ENCODE measurements around the gene IL17REL.
A peak's percentile ranks its signal among the peaks of the same experiment; 100 is the strongest.

The IL17REL gene

GRCh38 chr22:49994361-49995040, 18.1 kb downstream of the IL17REL start:
- Histone ChIP-seq H4K20me1 (ENCODE audit: insufficient read depth, low read length, poor library complexity, severe bottlenecking) (no peaks in the 10 kb centered on the region), H3K36me3 (ENCODE audit: insufficient read depth, low read length) (no peaks in the 10 kb centered on the region), H3K9me3 (ENCODE audit: insufficient read depth, low read depth, low read length) (peaks cover 5% of the 10 kb centered on the region; the same call in 1 of the 2 replicates), H3F3A (ENCODE audit: low read depth) (no peaks in the 10 kb centered on the region), H3K4me2 (ENCODE audit: low read depth, low read length, poor library complexity, severe bottlenecking) (no peak overlapping the region), H3K9me2 (replicated peaks; ENCODE audit: low read depth, low read length) (no peaks in the 10 kb centered on the region), H3K9ac (ENCODE audit: low read depth, low read length, poor library complexity, severe bottlenecking) (no peak overlapping the region), H3K27me3 (ENCODE audit: insufficient read depth, low read length, poor library complexity, severe bottlenecking) (no peaks in the 10 kb centered on the region), H3K4me1 (ENCODE audit: insufficient read depth, low read length, poor library complexity, severe bottlenecking) (peaks cover 3% of the 10 kb centered on the region), H3K4me3 (ENCODE audit: low read length, poor library complexity, severe bottlenecking) (no peak overlapping the region), H3K79me2 (ENCODE audit: insufficient read depth, low read length) (no peaks in the 10 kb centered on the region), H2AFZ (ENCODE audit: low read length) (no peak overlapping the region)
- no peak for TF ChIP-seq EZH2phosphoT487 (IDR thresholded peaks at IDR 0.05; ENCODE audit: borderline replicate concordance)
- TF ChIP-seq, protein P1, sequence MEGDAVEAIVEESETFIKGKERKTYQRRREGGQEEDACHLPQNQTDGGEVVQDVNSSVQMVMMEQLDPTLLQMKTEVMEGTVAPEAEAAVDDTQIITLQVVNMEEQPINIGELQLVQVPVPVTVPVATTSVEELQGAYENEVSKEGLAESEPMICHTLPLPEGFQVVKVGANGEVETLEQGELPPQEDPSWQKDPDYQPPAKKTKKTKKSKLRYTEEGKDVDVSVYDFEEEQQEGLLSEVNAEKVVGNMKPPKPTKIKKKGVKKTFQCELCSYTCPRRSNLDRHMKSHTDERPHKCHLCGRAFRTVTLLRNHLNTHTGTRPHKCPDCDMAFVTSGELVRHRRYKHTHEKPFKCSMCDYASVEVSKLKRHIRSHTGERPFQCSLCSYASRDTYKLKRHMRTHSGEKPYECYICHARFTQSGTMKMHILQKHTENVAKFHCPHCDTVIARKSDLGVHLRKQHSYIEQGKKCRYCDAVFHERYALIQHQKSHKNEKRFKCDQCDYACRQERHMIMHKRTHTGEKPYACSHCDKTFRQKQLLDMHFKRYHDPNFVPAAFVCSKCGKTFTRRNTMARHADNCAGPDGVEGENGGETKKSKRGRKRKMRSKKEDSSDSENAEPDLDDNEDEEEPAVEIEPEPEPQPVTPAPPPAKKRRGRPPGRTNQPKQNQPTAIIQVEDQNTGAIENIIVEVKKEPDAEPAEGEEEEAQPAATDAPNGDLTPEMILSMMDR (conservative IDR thresholded peaks at IDR 0.05; ENCODE audit: low read length) = no peak

GRCh38 chr22:49993649-49994360, 18.8 kb downstream of the IL17REL start:
- H3K4me2 ChIP-seq (ENCODE audit: low read depth, low read length, poor library complexity, severe bottlenecking) = no peak overlapping the region
- TF ChIP-seq, protein P1 (conservative IDR thresholded peaks at IDR 0.05; ENCODE audit: low read length) = no peak
- no peak for TF ChIP-seq EZH2phosphoT487 (IDR thresholded peaks at IDR 0.05; ENCODE audit: borderline replicate concordance)

DNA sequence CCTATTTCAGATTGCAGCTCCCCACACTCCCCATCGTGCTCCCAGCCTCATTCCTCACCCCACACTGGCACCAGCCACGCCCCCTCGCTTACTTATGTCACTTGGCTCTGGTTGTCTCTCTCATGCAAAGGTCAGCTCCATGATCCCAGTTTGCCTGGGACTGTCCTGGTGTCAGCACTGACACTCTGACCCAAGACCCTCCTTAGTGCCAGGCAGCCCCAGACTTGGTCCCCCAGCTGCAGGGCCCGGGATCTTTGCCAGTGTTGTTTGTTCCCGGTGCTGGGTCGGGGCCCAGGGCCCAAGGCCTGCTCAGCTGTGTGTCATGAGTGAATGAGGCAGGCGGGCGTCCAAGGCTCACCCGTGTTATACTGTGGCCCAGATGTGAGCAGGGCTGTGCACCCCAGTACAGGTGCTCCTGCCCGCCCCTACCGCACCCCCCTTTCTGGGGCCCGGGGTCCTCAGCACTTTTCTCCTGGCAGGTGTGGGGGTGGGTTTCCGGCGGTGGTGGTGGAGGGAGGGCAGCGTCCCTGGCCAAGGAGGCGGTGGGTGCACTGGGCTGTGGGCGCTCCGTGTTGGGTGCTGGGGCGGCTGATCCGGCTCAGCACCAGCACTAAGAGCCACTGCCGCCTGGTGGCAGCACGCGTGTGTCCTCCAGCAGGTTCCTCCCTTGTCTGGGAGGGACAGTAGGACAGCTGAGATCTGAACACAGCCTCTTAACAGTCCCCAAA, 19.5 kb downstream of the IL17REL start:
- Histone ChIP-seq H3K9me3 (ENCODE audit: insufficient read depth, low read depth, low read length) (peaks cover 5% of the 10 kb centered on the region; the same call in 1 of the 2 replicates), H4K20me1 (ENCODE audit: insufficient read depth, low read length, poor library complexity, severe bottlenecking) (no peaks in the 10 kb centered on the region), H3K9ac (ENCODE audit: low read depth, low read length, poor library complexity, severe bottlenecking) (no peak overlapping the region), H3K4me3 (ENCODE audit: low read length, poor library complexity, severe bottlenecking) (no peak overlapping the region), H3K79me2 (ENCODE audit: insufficient read depth, low read length) (no peaks in the 10 kb centered on the region), H3F3A (ENCODE audit: low read depth) (no peaks in the 10 kb centered on the region), H3K36me3 (ENCODE audit: insufficient read depth, low read length) (no peaks in the 10 kb centered on the region), H2AFZ (ENCODE audit: low read length) (peak overlapping the region; percentile 70; the same call in 1 of the 2 replicates), H3K4me1 (ENCODE audit: insufficient read depth, low read length, poor library complexity, severe bottlenecking) (peaks cover 3% of the 10 kb centered on the region), H3K9me2 (replicated peaks; ENCODE audit: low read depth, low read length) (no peaks in the 10 kb centered on the region), H3K27me3 (ENCODE audit: insufficient read depth, low read length, poor library complexity, severe bottlenecking) (no peaks in the 10 kb centered on the region), H3K4me2 (ENCODE audit: low read depth, low read length, poor library complexity, severe bottlenecking) (no peak overlapping the region)
- no peak for TF ChIP-seq EZH2phosphoT487 (IDR thresholded peaks at IDR 0.05; ENCODE audit: borderline replicate concordance)
- TF ChIP-seq, protein P1 (conservative IDR thresholded peaks at IDR 0.05; ENCODE audit: low read length) = peak; percentile 78

More at GRCh38 chr22:49993649-49994360, 18.8 kb downstream of the IL17REL start:
- Histone ChIP-seq H2AFZ (ENCODE audit: low read length) (peak overlapping the region; percentile 70; the same call in 1 of the 2 replicates), H3K4me1 (ENCODE audit: insufficient read depth, low read length, poor library complexity, severe bottlenecking) (peaks cover 3% of the 10 kb centered on the region), H4K20me1 (ENCODE audit: insufficient read depth, low read length, poor library complexity, severe bottlenecking) (no peaks in the 10 kb centered on the region), H3K27me3 (ENCODE audit: insufficient read depth, low read length, poor library complexity, severe bottlenecking) (no peaks in the 10 kb centered on the region), H3K79me2 (ENCODE audit: insufficient read depth, low read length) (no peaks in the 10 kb centered on the region), H3K9ac (ENCODE audit: low read depth, low read length, poor library complexity, severe bottlenecking) (no peak overlapping the region), H3K4me3 (ENCODE audit: low read length, poor library complexity, severe bottlenecking) (no peak overlapping the region), H3K36me3 (ENCODE audit: insufficient read depth, low read length) (no peaks in the 10 kb centered on the region), H3K9me2 (replicated peaks; ENCODE audit: low read depth, low read length) (no peaks in the 10 kb centered on the region), H3K9me3 (ENCODE audit: insufficient read depth, low read depth, low read length) (peaks cover 5% of the 10 kb centered on the region; the same call in 1 of the 2 replicates), H3F3A (ENCODE audit: low read depth) (no peaks in the 10 kb centered on the region)
